ENCODE results near the gene GPR33. TPM values are rescaled to one million over a fixed set of nuclear protein-coding genes. Genes with fewer than 3 reads are reported as not detected.

GPR33 gene
- total and polyA plus RNA-seq, 12 donors, result not detected

DNA sequence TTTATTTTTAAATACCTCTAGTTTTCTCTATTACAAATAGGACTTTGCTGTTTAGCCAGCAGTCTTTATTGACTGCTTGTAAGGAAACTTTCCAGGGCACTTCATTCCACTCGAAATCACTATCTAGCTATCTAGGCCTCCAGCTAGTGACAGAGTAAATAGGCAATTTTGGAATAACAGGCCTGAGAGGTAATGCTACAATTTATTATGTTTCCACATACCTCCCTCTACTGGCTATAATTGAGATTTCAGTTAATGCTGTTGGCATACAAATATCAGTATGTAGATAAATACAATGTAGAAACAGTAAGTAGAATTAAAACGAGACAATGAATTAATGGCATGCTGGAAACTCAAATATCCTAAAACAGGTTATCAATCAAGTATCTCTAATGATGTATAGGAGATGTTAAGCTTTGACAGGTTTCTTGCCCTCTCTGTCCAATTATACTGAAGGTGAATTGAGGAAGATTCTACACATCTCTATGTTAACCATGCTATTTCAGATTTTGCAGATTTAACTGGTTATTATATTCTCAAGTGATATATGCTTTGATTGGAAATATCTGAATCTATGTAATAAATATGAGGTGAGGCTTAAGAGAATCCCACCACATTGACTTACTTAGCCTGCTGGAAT, 37.7 kb downstream of the GPR33 start:
- TF ChIP-seq POLR2A (IDR thresholded peaks at IDR 0.05), result no peak
- TF ChIP-seq, protein P1, sequence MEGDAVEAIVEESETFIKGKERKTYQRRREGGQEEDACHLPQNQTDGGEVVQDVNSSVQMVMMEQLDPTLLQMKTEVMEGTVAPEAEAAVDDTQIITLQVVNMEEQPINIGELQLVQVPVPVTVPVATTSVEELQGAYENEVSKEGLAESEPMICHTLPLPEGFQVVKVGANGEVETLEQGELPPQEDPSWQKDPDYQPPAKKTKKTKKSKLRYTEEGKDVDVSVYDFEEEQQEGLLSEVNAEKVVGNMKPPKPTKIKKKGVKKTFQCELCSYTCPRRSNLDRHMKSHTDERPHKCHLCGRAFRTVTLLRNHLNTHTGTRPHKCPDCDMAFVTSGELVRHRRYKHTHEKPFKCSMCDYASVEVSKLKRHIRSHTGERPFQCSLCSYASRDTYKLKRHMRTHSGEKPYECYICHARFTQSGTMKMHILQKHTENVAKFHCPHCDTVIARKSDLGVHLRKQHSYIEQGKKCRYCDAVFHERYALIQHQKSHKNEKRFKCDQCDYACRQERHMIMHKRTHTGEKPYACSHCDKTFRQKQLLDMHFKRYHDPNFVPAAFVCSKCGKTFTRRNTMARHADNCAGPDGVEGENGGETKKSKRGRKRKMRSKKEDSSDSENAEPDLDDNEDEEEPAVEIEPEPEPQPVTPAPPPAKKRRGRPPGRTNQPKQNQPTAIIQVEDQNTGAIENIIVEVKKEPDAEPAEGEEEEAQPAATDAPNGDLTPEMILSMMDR (IDR thresholded peaks at IDR 0.05), result peak; percentile 60 to 70 (median 66)

DNA sequence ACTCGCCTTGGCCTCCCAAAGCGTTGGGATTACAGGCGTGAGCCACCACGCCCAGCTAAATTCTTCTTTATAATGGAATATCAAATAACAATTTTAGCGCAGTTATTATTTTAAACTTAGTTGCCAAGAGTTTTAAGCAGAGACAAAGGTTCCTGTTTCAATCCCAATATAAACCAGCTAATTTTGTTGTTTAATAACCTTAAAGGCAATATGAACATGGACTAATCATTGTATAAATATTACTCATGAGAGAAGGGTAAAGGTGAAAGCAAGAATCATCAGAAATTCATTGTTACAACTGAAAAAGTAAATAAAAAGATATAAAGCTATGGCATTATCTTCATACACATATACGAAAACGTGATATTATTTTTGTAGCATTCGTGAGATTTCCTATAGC, 38.7 kb downstream of the GPR33 start:
- intact Hi-C loops (cut with DNase I), result no loop called here
- DNase-seq, result no peak
- peaks cover 0 to 30% of the 10 kb centered on the region in 2 donors for H3K36me3 ChIP-seq (replicated peaks in 1 of 2)

More for the DNA sequence above, 37.7 kb downstream of the GPR33 start:
- H3K36me3 ChIP-seq (replicated peaks in 1 of 2), result peaks cover 0 to 30% of the 10 kb centered on the region in 2 donors
- H3K27ac ChIP-seq, result no peak overlapping the region
- DNase-seq, result no peak
- no peaks in the 10 kb centered on the region for H3K27me3 ChIP-seq
- 25 to 46% (median 30%) methylated on average over 2 of the region's 2 CpGs for WGBS, 4 donors
- H3K4me1 ChIP-seq (replicated peaks in 1 of 2), result peaks cover 5 to 14% of the 10 kb centered on the region in 2 donors
- H3K9me3 ChIP-seq (replicated peaks in 1 of 3), result no peaks in the 10 kb centered on the region
- H3K4me3 ChIP-seq, result no peak overlapping the region
- intact Hi-C loops (cut with DNase I), result no loop called here

DNA sequence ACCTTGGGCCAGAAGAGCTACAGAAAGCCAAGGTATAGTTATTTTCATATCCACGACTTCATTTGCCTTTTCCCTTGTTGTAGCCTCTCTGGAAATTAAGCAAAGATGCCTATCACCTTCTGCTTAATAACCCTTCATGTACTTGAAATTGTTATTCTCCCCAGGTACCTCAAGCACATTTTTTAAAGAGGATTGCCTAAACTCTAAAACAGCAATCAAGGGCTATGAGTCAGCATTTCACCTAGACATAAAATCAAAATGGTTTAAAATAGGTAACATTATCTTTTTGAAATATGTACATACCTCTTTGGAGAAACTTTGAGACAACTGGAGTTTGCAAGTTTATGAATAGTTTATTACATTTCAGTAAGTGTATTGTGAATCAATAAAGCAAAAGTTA, 42.1 kb downstream of the GPR33 start:
- Histone ChIP-seq H3K27ac (no peak overlapping the region), H3K4me1 (replicated peaks in 1 of 2) (peaks cover 14 to 17% of the 10 kb centered on the region in 2 donors), H3K27me3 (no peaks in the 10 kb centered on the region), H3K4me3 (no peak overlapping the region), H3K36me3 (replicated peaks in 1 of 2) (peaks cover 0 to 13% of the 10 kb centered on the region in 2 donors), H3K9me3 (replicated peaks in 1 of 3) (no peaks in the 10 kb centered on the region)
- TF ChIP-seq, protein P1 (IDR thresholded peaks at IDR 0.05), result no peak
- no peak for TF ChIP-seq POLR2A (IDR thresholded peaks at IDR 0.05)
- 74 to 100% (median 92%) methylated on average over 1 of the region's 1 CpG for WGBS, 4 donors
- intact Hi-C loops (cut with DNase I), result no loop called here
- no peak for DNase-seq

More for the DNA sequence above, 38.7 kb downstream of the GPR33 start:
- no peaks in the 10 kb centered on the region for H3K9me3 ChIP-seq (replicated peaks in 1 of 3)
- H3K4me3 ChIP-seq, result no peak overlapping the region
- H3K27ac ChIP-seq, result no peak overlapping the region
- WGBS, 4 donors, result 72 to 83% (median 78%) methylated on average over 8 of the region's 8 CpGs
- TF ChIP-seq, protein P1 (IDR thresholded peaks at IDR 0.05), result no peak
- TF ChIP-seq POLR2A (IDR thresholded peaks at IDR 0.05), result no peak
- H3K4me1 ChIP-seq (replicated peaks in 1 of 2), result peaks cover 0 to 7% of the 10 kb centered on the region in 2 donors
- H3K27me3 ChIP-seq, result no peaks in the 10 kb centered on the region

DNA sequence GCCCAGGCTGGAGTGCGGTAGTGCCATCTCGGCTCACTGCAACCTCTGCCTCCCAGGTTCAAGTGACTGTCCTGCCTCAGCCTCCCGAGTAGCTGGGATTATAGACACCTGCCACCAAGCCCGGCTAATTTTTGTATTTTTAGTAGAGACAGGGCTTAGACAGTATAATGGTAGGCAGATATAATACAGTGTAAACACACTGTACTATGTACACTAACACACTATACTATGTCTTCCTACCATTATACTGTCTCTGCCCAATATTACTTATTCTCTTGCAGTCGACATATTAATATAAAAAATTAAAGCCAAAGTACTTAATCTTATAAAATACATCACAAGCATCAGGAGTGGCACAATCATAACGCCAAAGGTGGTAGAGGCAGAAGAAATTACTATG, 45.6 kb downstream of the GPR33 start:
- peaks cover 14% of the 10 kb centered on the region in 2 donors for H3K4me1 ChIP-seq (replicated peaks in 1 of 2)
- TF ChIP-seq, protein P1 (IDR thresholded peaks at IDR 0.05), result no peak
- no peak overlapping the region for H3K4me3 ChIP-seq
- H3K36me3 ChIP-seq (replicated peaks in 1 of 2), result peaks cover 0 to 8% of the 10 kb centered on the region in 2 donors
- no peaks in the 10 kb centered on the region for H3K9me3 ChIP-seq (replicated peaks in 1 of 3)
- intact Hi-C loops (cut with DNase I), result no loop called here
- no peaks in the 10 kb centered on the region for H3K27me3 ChIP-seq
- WGBS, 4 donors, result 77 to 88% (median 86%) methylated on average over 6 of the region's 6 CpGs
- H3K27ac ChIP-seq, result peak overlapping the region in 4 of 5 donors; percentile 22 to 77 (median 68)
- DNase-seq, result no peak
